HuH-7 (cell line): ENCODE results near the gene MICALL1.
"Not testable (repeated sequence)": the region's sequence is repeated elsewhere in the genome, so short reads cannot be mapped to it uniquely, and the experiment has no call there.

Experiments
- DNase-seq: peaks from one replicate; pipeline ENCODE4 v3.0.0; 2011; ENCODE audit warnings: low spot score

Gene MICALL1

GRCh38 chr22:37954686-37955085, 48.6 kb downstream of the MICALL1 start:
- no peak for DNase-seq

- DNase-seq, result not testable (repeated sequence)
Measured at GRCh38 chr22:37955825-37956397, 49.8 kb downstream of the MICALL1 start.

- no peak for DNase-seq
Measured at GRCh38 chr22:37957232-37957631, 51.1 kb downstream of the MICALL1 start.

GRCh38 chr22:37959231-37959825, 53.2 kb downstream of the MICALL1 start:
- no peak for DNase-seq

- DNase-seq, result no peak
Measured at GRCh38 chr22:37961062-37961461, 55.0 kb downstream of the MICALL1 start.

GRCh38 chr22:37965940-37966664, 60.0 kb downstream of the MICALL1 start:
- DNase-seq, result no peak

GRCh38 chr22:37967147-37967546, 61.0 kb downstream of the MICALL1 start:
- DNase-seq, result no peak

GRCh38 chr22:37967637-37968451, 61.7 kb downstream of the MICALL1 start:
- no peak for DNase-seq

GRCh38 chr22:37968452-37969251, 62.6 kb downstream of the MICALL1 start:
- DNase-seq, result no peak

- no peak for DNase-seq
Measured at GRCh38 chr22:37970864-37971263, 64.8 kb downstream of the MICALL1 start.

GRCh38 chr22:37971475-37972434, 65.7 kb downstream of the MICALL1 start:
- no peak for DNase-seq

GRCh38 chr22:37972527-37972926, 66.4 kb downstream of the MICALL1 start:
- no peak for DNase-seq

- no peak for DNase-seq
Measured at GRCh38 chr22:37973271-37974170, 67.4 kb downstream of the MICALL1 start.

- DNase-seq, result no peak
Measured at GRCh38 chr22:37975153-37975552, 69.1 kb downstream of the MICALL1 start.

- DNase-seq, result not testable (repeated sequence)
Measured at GRCh38 chr22:37976022-37976421, 69.9 kb downstream of the MICALL1 start.

GRCh38 chr22:37976547-37976946, 70.5 kb downstream of the MICALL1 start:
- DNase-seq, result no peak

- DNase-seq, result no peak
Measured at GRCh38 chr22:37979782-37980181, 73.7 kb downstream of the MICALL1 start.

- peak; percentile 53 for DNase-seq
Measured at GRCh38 chr22:37981282-37982011, 75.3 kb downstream of the MICALL1 start.
